Prostate gland (tissue), 2 donors: Measurements from ENCODE around the gene A2ML1.

Source experiments
- POLR2A ChIP-seq: fragments of 450-650 bp; IDR thresholded peaks from one replicate; pipeline ENCODE4 v1.6.1; 2016; ENCODE audit warnings: antibody characterized with exemption, mild to moderate bottlenecking
- POLR2AphosphoS5 ChIP-seq: sonication (generic); formaldehyde crosslinking; IDR thresholded peaks from one replicate; pipeline ENCODE4 v1.6.1; 2017; ENCODE audit warnings: antibody characterized with exemption
- TF ChIP-seq, protein P1 (sequence below), 4 experiments: fragments of 200-600 bp in 2 of 4; fragments of 450-650 bp in 2 of 4; sonication (generic) in 2 of 4; IDR thresholded peaks; 1 replicate in 3 of 4; 2 replicates in 1 of 4; pipeline ENCODE4 v1.5.1; 2016 to 2019; ENCODE audit warnings: antibody characterized with exemption in 4 of 4, mild to moderate bottlenecking in 2 of 4, moderate library complexity in 2 of 4

- TF ChIP-seq, protein P1, sequence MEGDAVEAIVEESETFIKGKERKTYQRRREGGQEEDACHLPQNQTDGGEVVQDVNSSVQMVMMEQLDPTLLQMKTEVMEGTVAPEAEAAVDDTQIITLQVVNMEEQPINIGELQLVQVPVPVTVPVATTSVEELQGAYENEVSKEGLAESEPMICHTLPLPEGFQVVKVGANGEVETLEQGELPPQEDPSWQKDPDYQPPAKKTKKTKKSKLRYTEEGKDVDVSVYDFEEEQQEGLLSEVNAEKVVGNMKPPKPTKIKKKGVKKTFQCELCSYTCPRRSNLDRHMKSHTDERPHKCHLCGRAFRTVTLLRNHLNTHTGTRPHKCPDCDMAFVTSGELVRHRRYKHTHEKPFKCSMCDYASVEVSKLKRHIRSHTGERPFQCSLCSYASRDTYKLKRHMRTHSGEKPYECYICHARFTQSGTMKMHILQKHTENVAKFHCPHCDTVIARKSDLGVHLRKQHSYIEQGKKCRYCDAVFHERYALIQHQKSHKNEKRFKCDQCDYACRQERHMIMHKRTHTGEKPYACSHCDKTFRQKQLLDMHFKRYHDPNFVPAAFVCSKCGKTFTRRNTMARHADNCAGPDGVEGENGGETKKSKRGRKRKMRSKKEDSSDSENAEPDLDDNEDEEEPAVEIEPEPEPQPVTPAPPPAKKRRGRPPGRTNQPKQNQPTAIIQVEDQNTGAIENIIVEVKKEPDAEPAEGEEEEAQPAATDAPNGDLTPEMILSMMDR (IDR thresholded peaks at IDR 0.05), result no peak
- TF ChIP-seq POLR2A, result no peak
- TF ChIP-seq POLR2AphosphoS5, result no peak
Measured at GRCh38 chr12:8891976-8892375, 69.6 kb downstream of the A2ML1 start.
